ENCODE results near the gene RFX4. TPM values are rescaled to one million over a fixed set of nuclear protein-coding genes. Genes with fewer than 3 reads are reported as not detected.

RFX4 gene
- total and polyA plus RNA-seq, 7 donors, result 0.56 TPM; not detected in 6

DNA sequence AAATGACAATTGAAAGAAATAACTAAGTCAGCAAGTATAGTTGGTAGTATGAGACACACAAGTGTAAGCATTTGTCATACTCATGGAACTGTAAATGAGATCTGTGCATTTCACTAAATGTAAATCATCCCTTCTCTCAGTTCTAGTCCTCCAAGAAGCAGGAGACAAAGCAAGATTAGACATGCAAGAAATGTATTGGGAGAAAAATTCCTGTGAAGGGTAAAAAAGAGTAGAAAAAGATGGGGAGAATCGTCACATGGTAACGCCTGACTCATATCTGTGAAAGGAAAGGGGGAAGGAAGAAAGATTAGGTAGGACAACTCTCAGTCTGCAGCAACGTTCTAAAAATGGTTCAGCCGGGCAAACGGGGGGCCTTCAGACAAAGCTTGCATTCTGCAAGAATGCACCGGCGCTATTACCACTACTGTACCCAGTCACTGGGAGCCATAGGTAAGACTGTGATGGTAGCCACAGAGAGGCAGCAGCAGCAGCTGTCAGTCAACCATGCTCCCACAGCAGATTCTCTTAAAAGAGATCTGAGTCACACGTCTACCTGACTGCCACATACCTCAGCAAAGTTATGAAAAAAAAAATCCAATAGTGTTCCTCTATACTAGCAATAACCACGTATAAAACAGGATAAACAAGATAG, 18.0 kb upstream of the RFX4 start:
- 69 to 76% (median 74%) methylated on average over 9 of the region's 9 CpGs for WGBS, 3 donors
- intact Hi-C loops (cut with DNase I), result no loop called here
- no peak for ATAC-seq

DNA sequence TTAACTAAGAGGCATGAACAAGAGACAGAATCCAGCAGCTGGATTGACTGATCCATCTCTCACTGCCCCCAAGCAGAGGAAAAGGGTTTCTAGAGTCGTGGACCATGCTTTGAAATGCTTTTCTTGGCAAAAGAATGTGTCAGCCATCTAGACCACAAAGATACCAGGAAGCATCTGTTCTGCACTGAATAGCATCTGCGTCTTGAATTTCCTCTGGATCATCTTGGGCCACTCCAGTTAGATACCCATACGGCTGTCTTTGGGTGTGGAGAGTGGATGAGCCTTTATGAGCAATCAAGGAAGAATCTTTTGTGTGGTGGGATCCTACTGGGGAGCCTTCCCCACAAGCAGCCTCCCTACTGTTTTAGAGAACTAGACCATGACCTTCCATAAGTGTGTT, 16.0 kb upstream of the RFX4 start:
- 60 to 63% (median 61%) methylated on average over 3 of the region's 3 CpGs for WGBS, 3 donors
- Histone ChIP-seq H3K4me3 (no peak overlapping the region), H3K27me3 (ENCODE audit: insufficient read depth in 3 of 3, low read length in 2 of 3) (peaks cover 0 to 16% (median 5%) of the 10 kb centered on the region in 3 donors), H3K4me1 (no peaks in the 10 kb centered on the region), H3K9me3 (peaks cover 4% of the 10 kb centered on the region), H3K27ac (no peak overlapping the region), H3K36me3 (ENCODE audit: insufficient read depth in 1 of 2, low read depth in 1 of 2) (no peaks in the 10 kb centered on the region)
- TF ChIP-seq CTCF (IDR thresholded peaks at IDR 0.05), result no peak
- intact Hi-C loops (cut with DNase I), result no loop called here
- DNase-seq, result no peak
- no peak for ATAC-seq

More for the DNA sequence above, 18.0 kb upstream of the RFX4 start:
- no peak for DNase-seq
- Histone ChIP-seq H3K9me3 (no peaks in the 10 kb centered on the region), H3K27ac (no peak overlapping the region), H3K36me3 (ENCODE audit: insufficient read depth in 1 of 2, low read depth in 1 of 2) (no peaks in the 10 kb centered on the region), H3K4me1 (no peaks in the 10 kb centered on the region), H3K4me3 (no peak overlapping the region), H3K27me3 (ENCODE audit: insufficient read depth in 3 of 3, low read length in 2 of 3) (peaks cover 3 to 19% (median 5%) of the 10 kb centered on the region in 3 donors)
- TF ChIP-seq CTCF (IDR thresholded peaks at IDR 0.05), result no peak

GRCh38 chr12:106573239-106573638, 9.6 kb upstream of the RFX4 start:
- no peak for ATAC-seq
- no peak for DNase-seq
- Histone ChIP-seq H3K4me1 (no peaks in the 10 kb centered on the region), H3K36me3 (ENCODE audit: insufficient read depth in 1 of 2, low read depth in 1 of 2) (no peaks in the 10 kb centered on the region), H3K27me3 (ENCODE audit: insufficient read depth in 3 of 3, low read length in 2 of 3) (peaks cover 0 to 5% (median 0%) of the 10 kb centered on the region in 3 donors), H3K9me3 (peaks cover 4% of the 10 kb centered on the region), H3K27ac (no peak overlapping the region), H3K4me3 (no peak overlapping the region)
- TF ChIP-seq CTCF (IDR thresholded peaks at IDR 0.05), result no peak
- intact Hi-C loops (cut with DNase I), result no loop called here

- WGBS, 3 donors, result 88 to 97% (median 96%) methylated on average over 2 of the region's 2 CpGs
- Histone ChIP-seq H3K9me3 (no peaks in the 10 kb centered on the region), H3K36me3 (ENCODE audit: insufficient read depth in 1 of 2, low read depth in 1 of 2) (no peaks in the 10 kb centered on the region), H3K27ac (no peak overlapping the region), H3K4me3 (no peak overlapping the region), H3K27me3 (ENCODE audit: insufficient read depth in 3 of 3, low read length in 2 of 3) (peaks cover 4 to 39% (median 13%) of the 10 kb centered on the region in 3 donors), H3K4me1 (no peaks in the 10 kb centered on the region)
- intact Hi-C loops (cut with DNase I), result no loop called here
- ATAC-seq, result no peak
- DNase-seq, result no peak
- no peak for TF ChIP-seq CTCF (IDR thresholded peaks at IDR 0.05)
Measured at GRCh38 chr12:106576848-106577247, 6.0 kb upstream of the RFX4 start.
